ENCODE measurements around the gene MANEAL. TPM values are rescaled to one million over a fixed set of nuclear protein-coding genes. Genes with fewer than 3 reads are reported as not detected.

The MANEAL gene
- total and polyA plus RNA-seq, 2 donors (not counting 1 experiment from before 2014, with no cell fraction given) = 3.1 to 6.6 TPM

- ChIA-PET CTCF (interaction anchor here (0.9 kb wide), 1 partner anchor 46 kb away, joined by 3 read pairs; no protein-coding TSS in a partner anchor), POLR2A (no interaction called here)
- Histone ChIP-seq H3K4me2 (replicated peaks; ENCODE audit: low read depth, low read length, poor library complexity, severe bottlenecking) (no peak overlapping the region), H4K20me1 (ENCODE audit: control insufficient read depth, insufficient read depth, low read length, poor library complexity, severe bottlenecking) (no peaks in the 10 kb centered on the region), H3K27ac (ENCODE audit: low read length in 2 of 2) (no peak overlapping the region), H3K27me3 (replicated peaks in 1 of 4; ENCODE audit: control extremely low read depth in 1 of 4, control insufficient read depth in 3 of 4, insufficient read depth in 4 of 4, low read length in 3 of 4) (no peaks in the 10 kb centered on the region), H3K9me3 (ENCODE audit: control extremely low read depth in 1 of 3, control insufficient read depth in 2 of 3, insufficient read depth in 1 of 3, low read length in 2 of 3) (no peaks in the 10 kb centered on the region), H3K4me3 (ENCODE audit: control extremely low read depth in 1 of 5, extremely low read depth in 1 of 5, insufficient read depth in 1 of 5, low read depth in 2 of 5, low read length in 4 of 5) (no peak overlapping the region), H3K4me1 (ENCODE audit: control insufficient read depth in 2 of 2, insufficient read depth in 2 of 2, low read length in 2 of 2) (peaks cover 6 to 14% of the 10 kb centered on the region in 2 donors), H3K9ac (ENCODE audit: low read length) (no peak overlapping the region), H3K36me3 (replicated peaks in 1 of 2; ENCODE audit: control extremely low read depth in 1 of 2, control insufficient read depth in 1 of 2, extremely low read depth in 1 of 2, insufficient read depth in 2 of 2, low read length in 1 of 2) (peaks cover 0 to 38% of the 10 kb centered on the region in 2 experiments), H2AFZ (ENCODE audit: insufficient read depth, low read depth, low read length, poor library complexity, severe bottlenecking) (no peak overlapping the region), H3K79me2 (ENCODE audit: control insufficient read depth, insufficient read depth, low read length) (peaks cover 21% of the 10 kb centered on the region)
- Mint-ChIP-seq H3K4me1 (peaks cover 17% of the 10 kb centered on the region), H3K9me3 (ENCODE audit: insufficient read depth) (no peaks in the 10 kb centered on the region), H3K27me3 (no peaks in the 10 kb centered on the region), H3K4me3 (no peak overlapping the region), H3K27ac (no peak overlapping the region)
- WGBS (ENCODE audit: insufficient coverage) = no CpG with 5 or more reads among the region's 2 CpGs
- ATAC-seq (ENCODE audit: low read depth) (no peak), DNase-seq (no peak)
- no peak for TF ChIP-seq EZH2 (IDR thresholded peaks at IDR 0.05; ENCODE audit: borderline replicate concordance, insufficient read depth, low read depth, low read length, poor library complexity, severe bottlenecking)
- TF ChIP-seq, protein P1, sequence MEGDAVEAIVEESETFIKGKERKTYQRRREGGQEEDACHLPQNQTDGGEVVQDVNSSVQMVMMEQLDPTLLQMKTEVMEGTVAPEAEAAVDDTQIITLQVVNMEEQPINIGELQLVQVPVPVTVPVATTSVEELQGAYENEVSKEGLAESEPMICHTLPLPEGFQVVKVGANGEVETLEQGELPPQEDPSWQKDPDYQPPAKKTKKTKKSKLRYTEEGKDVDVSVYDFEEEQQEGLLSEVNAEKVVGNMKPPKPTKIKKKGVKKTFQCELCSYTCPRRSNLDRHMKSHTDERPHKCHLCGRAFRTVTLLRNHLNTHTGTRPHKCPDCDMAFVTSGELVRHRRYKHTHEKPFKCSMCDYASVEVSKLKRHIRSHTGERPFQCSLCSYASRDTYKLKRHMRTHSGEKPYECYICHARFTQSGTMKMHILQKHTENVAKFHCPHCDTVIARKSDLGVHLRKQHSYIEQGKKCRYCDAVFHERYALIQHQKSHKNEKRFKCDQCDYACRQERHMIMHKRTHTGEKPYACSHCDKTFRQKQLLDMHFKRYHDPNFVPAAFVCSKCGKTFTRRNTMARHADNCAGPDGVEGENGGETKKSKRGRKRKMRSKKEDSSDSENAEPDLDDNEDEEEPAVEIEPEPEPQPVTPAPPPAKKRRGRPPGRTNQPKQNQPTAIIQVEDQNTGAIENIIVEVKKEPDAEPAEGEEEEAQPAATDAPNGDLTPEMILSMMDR (IDR thresholded peaks at IDR 0.05) = no peak
- intact Hi-C loops (cut with micrococcal nuclease) = no loop called here
Observed at GRCh38 chr1:37813529-37814145, 20.0 kb downstream of the MANEAL start.

- Histone ChIP-seq H3K36me3 (replicated peaks in 1 of 2; ENCODE audit: control extremely low read depth in 1 of 2, control insufficient read depth in 1 of 2, extremely low read depth in 1 of 2, insufficient read depth in 2 of 2, low read length in 1 of 2) (peaks cover 0 to 38% of the 10 kb centered on the region in 2 experiments), H2AFZ (ENCODE audit: insufficient read depth, low read depth, low read length, poor library complexity, severe bottlenecking) (no peak overlapping the region), H3K9me3 (ENCODE audit: control extremely low read depth in 1 of 3, control insufficient read depth in 2 of 3, insufficient read depth in 1 of 3, low read length in 2 of 3) (no peaks in the 10 kb centered on the region), H3K9ac (ENCODE audit: low read length) (no peak overlapping the region), H3K4me2 (replicated peaks; ENCODE audit: low read depth, low read length, poor library complexity, severe bottlenecking) (no peak overlapping the region), H3K4me3 (ENCODE audit: control extremely low read depth in 1 of 5, extremely low read depth in 1 of 5, insufficient read depth in 1 of 5, low read depth in 2 of 5, low read length in 4 of 5) (no peak overlapping the region), H3K27me3 (replicated peaks in 1 of 4; ENCODE audit: control extremely low read depth in 1 of 4, control insufficient read depth in 3 of 4, insufficient read depth in 4 of 4, low read length in 3 of 4) (no peaks in the 10 kb centered on the region), H3K79me2 (ENCODE audit: control insufficient read depth, insufficient read depth, low read length) (peaks cover 18% of the 10 kb centered on the region), H4K20me1 (ENCODE audit: control insufficient read depth, insufficient read depth, low read length, poor library complexity, severe bottlenecking) (no peaks in the 10 kb centered on the region), H3K27ac (ENCODE audit: low read length in 2 of 2) (no peak overlapping the region), H3K4me1 (ENCODE audit: control insufficient read depth in 2 of 2, insufficient read depth in 2 of 2, low read length in 2 of 2) (peaks cover 0 to 10% of the 10 kb centered on the region in 2 donors)
- Mint-ChIP-seq H3K27ac (no peak overlapping the region), H3K4me3 (no peak overlapping the region), H3K9me3 (ENCODE audit: insufficient read depth) (no peaks in the 10 kb centered on the region), H3K27me3 (no peaks in the 10 kb centered on the region), H3K4me1 (peaks cover 11% of the 10 kb centered on the region)
- no peak for ATAC-seq (ENCODE audit: low read depth)
- no peak for TF ChIP-seq EZH2 (IDR thresholded peaks at IDR 0.05; ENCODE audit: borderline replicate concordance, insufficient read depth, low read depth, low read length, poor library complexity, severe bottlenecking)
- TF ChIP-seq, protein P1 (IDR thresholded peaks at IDR 0.05) = no peak
- POLR2A ChIA-PET = no interaction called here
- CTCF ChIA-PET = interaction anchor here (0.9 kb wide), 1 partner anchor 46 kb away, joined by 3 read pairs; no protein-coding TSS in a partner anchor
- DNase-seq = no peak
- 98% methylated on average over 7 of the region's 7 CpGs for WGBS (ENCODE audit: insufficient coverage)
- intact Hi-C loops (cut with micrococcal nuclease) = no loop called here
Observed at GRCh38 chr1:37814252-37814651, 20.6 kb downstream of the MANEAL start.
